ENCODE measurements around the gene ABCF2. TPM values are rescaled to one million over a fixed set of nuclear protein-coding genes. Genes with fewer than 3 reads are reported as not detected.

The ABCF2 gene
- total RNA-seq, 1 experiment from 2014 or later, result 55.5 TPM

- Histone ChIP-seq H3K4me2 (ENCODE audit: low read length) (no peak overlapping the region), H3K9me2 (replicated peaks; ENCODE audit: low read length) (no peaks in the 10 kb centered on the region), H2AFZ (ENCODE audit: low read length) (no peak overlapping the region), H3K79me2 (ENCODE audit: low read length) (no peaks in the 10 kb centered on the region), H3K36me3 (ENCODE audit: low read depth, low read length) (peaks cover 65% of the 10 kb centered on the region), H3F3A (ENCODE audit: low read length, unreplicated experiment) (no peaks in the 10 kb centered on the region), H3K4me3 (ENCODE audit: low read length) (no peak overlapping the region), H3K4me1 (ENCODE audit: insufficient read depth, low read length) (no peaks in the 10 kb centered on the region), H3K9ac (ENCODE audit: low read length) (no peak overlapping the region), H3K9me3 (ENCODE audit: low read length) (no peaks in the 10 kb centered on the region), H4K20me1 (ENCODE audit: low read length) (no peaks in the 10 kb centered on the region), H3K27ac (ENCODE audit: low read length) (no peak overlapping the region), H3K27me3 (ENCODE audit: low read length) (no peaks in the 10 kb centered on the region)
- no TSS peak for BruUV-seq (replicated peaks)
- ChIA-PET CTCF (no interaction called here), POLR2A (ENCODE audit: unreplicated experiment) (no interaction called here)
- no peak for DNase-seq
- TF ChIP-seq EZH2 (IDR thresholded peaks at IDR 0.05; ENCODE audit: low read length, unreplicated experiment) (no peak), EZH2phosphoT487 (IDR thresholded peaks at IDR 0.05; ENCODE audit: borderline replicate concordance, low read length) (no peak), CTCF (conservative IDR thresholded peaks at IDR 0.05; ENCODE audit: low read depth, low read length) (no peak)
- ATAC-seq, result no peak
- intact Hi-C loops (cut with micrococcal nuclease), result no loop called here
Measured at GRCh38 chr7:151218170-151218569, 8.8 kb downstream of the ABCF2 start.

GRCh38 chr7:151215396-151215795, 11.6 kb downstream of the ABCF2 start:
- CTCF ChIA-PET, result no interaction called here

GRCh38 chr7:151213826-151214225, 13.2 kb downstream of the ABCF2 start:
- intact Hi-C loops (cut with micrococcal nuclease), result no loop called here
- Histone ChIP-seq H4K20me1 (ENCODE audit: low read length) (no peaks in the 10 kb centered on the region), H3K4me1 (ENCODE audit: insufficient read depth, low read length) (no peaks in the 10 kb centered on the region), H3K9me3 (ENCODE audit: low read length) (no peaks in the 10 kb centered on the region), H3K9me2 (replicated peaks; ENCODE audit: low read length) (no peaks in the 10 kb centered on the region), H3K27me3 (ENCODE audit: low read length) (no peaks in the 10 kb centered on the region), H3K4me2 (ENCODE audit: low read length) (no peak overlapping the region), H3K36me3 (ENCODE audit: low read depth, low read length) (peaks cover 44% of the 10 kb centered on the region), H3K4me3 (ENCODE audit: low read length) (no peak overlapping the region), H3F3A (ENCODE audit: low read length, unreplicated experiment) (no peaks in the 10 kb centered on the region), H2AFZ (ENCODE audit: low read length) (no peak overlapping the region), H3K9ac (ENCODE audit: low read length) (no peak overlapping the region), H3K79me2 (ENCODE audit: low read length) (no peaks in the 10 kb centered on the region), H3K27ac (ENCODE audit: low read length) (no peak overlapping the region)
- POLR2A ChIA-PET (ENCODE audit: unreplicated experiment), result no interaction called here
- no peak for ATAC-seq
- no peak for DNase-seq
- CTCF ChIA-PET, result no interaction called here
- TF ChIP-seq EZH2 (IDR thresholded peaks at IDR 0.05; ENCODE audit: low read length, unreplicated experiment), result no peak
- no peak for TF ChIP-seq EZH2phosphoT487 (IDR thresholded peaks at IDR 0.05; ENCODE audit: borderline replicate concordance, low read length)
- no peak for TF ChIP-seq CTCF (conservative IDR thresholded peaks at IDR 0.05; ENCODE audit: low read depth, low read length)
- no TSS peak for BruUV-seq (replicated peaks)

More at GRCh38 chr7:151215396-151215795, 11.6 kb downstream of the ABCF2 start:
- no peaks in the 10 kb centered on the region for H3K79me2 ChIP-seq (ENCODE audit: low read length)
- POLR2A ChIA-PET (ENCODE audit: unreplicated experiment), result no interaction called here
- H3K4me2 ChIP-seq (ENCODE audit: low read length), result no peak overlapping the region
- ATAC-seq, result no peak
- intact Hi-C loops (cut with micrococcal nuclease), result no loop called here
- H3K9ac ChIP-seq (ENCODE audit: low read length), result no peak overlapping the region
- H3K4me1 ChIP-seq (ENCODE audit: insufficient read depth, low read length), result no peaks in the 10 kb centered on the region
- no peak overlapping the region for H3K4me3 ChIP-seq (ENCODE audit: low read length)
- no peak overlapping the region for H3K27ac ChIP-seq (ENCODE audit: low read length)
- no peaks in the 10 kb centered on the region for H3K27me3 ChIP-seq (ENCODE audit: low read length)
- no peaks in the 10 kb centered on the region for H3K9me2 ChIP-seq (replicated peaks; ENCODE audit: low read length)
- TF ChIP-seq CTCF (conservative IDR thresholded peaks at IDR 0.05; ENCODE audit: low read depth, low read length) (no peak), EZH2 (IDR thresholded peaks at IDR 0.05; ENCODE audit: low read length, unreplicated experiment) (no peak), EZH2phosphoT487 (IDR thresholded peaks at IDR 0.05; ENCODE audit: borderline replicate concordance, low read length) (no peak)
- no TSS peak for BruUV-seq (replicated peaks)
- no peaks in the 10 kb centered on the region for H4K20me1 ChIP-seq (ENCODE audit: low read length)
- H3K36me3 ChIP-seq (ENCODE audit: low read depth, low read length), result peaks cover 50% of the 10 kb centered on the region
- no peak for DNase-seq
- no peaks in the 10 kb centered on the region for H3F3A ChIP-seq (ENCODE audit: low read length, unreplicated experiment)
- no peak overlapping the region for H2AFZ ChIP-seq (ENCODE audit: low read length)
- H3K9me3 ChIP-seq (ENCODE audit: low read length), result no peaks in the 10 kb centered on the region

All from PC-3 (cell line).